Right hindlimb (tissue), 1 donor: ENCODE data around the gene PTPN23.

ENCODE experiments used
- DNase-seq: peaks from one replicate; pipeline ENCODE4 v3.0.0-alpha.2; 2018

Gene PTPN23

DNA sequence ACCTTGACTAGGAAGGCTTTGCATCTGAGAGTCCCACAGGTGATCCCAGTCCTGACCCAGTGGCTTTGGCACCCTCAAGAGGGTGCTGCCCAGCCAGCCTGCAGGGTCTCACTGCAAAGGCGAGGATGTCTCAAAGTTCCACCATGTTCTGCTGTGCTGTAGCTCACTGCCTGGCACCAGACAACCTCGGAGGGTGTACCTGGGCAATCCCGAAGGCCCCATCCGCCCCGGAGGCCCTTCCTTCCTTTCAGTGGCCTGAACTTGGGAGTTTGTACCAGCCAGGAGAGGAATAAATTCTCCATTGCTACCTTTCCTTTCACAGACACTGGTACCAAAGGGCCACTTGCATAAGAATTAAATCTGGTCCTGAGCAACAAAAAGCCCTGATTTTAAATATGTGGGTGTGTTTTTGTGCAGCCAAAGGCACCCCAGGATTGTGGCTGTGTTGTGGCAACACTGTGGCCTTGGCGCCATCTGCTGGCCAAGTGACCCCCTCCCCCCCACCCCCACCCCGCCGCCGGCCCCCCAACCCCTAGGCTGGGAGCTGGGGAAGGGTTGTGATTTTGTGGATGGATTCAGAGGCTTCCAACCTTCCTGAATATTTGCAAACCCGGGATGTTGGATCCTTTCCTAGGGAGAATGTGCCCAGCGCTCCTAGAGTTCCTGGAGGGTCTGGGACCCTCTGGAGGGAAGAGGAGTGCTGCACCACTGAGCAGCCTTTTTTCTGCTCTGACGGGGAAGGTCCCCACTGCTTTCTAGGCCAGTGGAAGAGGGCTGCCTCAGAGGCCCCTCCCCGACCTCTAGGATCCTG is 9.7 kb upstream of the PTPN23 start:
- DNase-seq = no peak

DNA sequence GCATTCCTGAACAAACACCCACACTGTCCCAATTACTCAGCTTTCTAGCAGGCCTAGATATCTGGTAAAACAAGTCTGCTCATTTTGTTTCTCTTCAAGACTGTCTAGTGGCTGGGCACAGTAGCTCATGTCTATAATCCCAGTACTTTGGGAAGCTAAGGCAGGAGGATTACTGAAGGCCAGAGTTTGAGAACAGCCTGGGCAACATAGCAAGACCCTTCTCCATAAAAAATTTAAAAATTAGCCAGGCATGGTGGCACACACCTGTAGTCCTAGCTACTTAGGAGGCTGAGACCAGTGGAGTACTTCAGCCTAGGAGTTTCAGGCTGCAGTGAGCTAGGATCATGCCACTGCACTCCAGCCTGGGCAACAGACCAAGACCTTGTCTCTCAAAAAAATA is 6.2 kb upstream of the PTPN23 start:
- DNase-seq = no peak

GRCh38 chr3:47376393-47376792 is 4.4 kb upstream of the PTPN23 start:
- no peak for DNase-seq

DNA sequence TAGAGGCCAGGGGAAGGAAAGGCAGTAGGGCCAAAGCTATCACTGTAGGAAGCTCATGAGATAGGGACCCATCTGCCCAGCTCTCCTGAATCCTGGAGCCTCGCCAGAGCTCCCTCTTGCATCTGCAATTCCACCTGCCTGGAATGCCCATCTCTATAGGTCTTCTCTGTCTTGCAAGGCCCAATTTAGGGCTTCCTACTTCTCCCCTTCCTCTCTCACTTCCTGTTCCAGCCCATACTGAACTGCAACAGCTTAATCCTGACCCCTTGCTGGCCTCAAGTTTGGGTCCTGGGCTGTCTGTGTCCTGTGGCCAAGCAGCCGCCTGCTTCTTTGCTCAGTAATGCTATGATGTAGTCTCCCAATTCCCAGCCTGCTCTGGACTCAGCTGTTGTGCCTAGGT is 3.6 kb upstream of the PTPN23 start:
- DNase-seq = peak; percentile 31

GRCh38 chr3:47378869-47379268 is 2.0 kb upstream of the PTPN23 start:
- DNase-seq = no peak

DNA sequence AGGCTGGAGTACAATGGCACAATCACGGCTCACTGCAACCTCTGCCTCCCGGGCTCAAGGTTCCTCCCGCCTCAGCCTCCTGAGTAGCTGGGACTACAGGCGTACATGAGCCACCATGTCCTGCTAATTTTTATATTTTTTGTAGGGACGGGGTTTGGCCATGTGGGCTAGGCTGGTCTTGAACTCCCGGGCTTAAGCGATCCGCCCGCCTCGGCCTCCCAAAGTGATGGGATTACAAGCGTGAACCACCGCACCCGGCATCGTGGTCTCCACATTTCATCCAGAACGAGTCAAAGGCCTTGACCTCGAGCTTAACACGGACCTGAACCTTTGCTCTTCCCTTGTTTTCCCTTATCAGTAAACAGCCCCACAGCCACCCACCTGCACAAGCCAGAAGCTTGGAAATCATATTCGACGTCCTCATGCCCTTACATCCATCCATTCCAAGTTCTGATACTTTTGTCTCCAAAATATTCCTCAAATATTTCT is 1.4 kb upstream of the PTPN23 start:
- DNase-seq = no peak

DNA sequence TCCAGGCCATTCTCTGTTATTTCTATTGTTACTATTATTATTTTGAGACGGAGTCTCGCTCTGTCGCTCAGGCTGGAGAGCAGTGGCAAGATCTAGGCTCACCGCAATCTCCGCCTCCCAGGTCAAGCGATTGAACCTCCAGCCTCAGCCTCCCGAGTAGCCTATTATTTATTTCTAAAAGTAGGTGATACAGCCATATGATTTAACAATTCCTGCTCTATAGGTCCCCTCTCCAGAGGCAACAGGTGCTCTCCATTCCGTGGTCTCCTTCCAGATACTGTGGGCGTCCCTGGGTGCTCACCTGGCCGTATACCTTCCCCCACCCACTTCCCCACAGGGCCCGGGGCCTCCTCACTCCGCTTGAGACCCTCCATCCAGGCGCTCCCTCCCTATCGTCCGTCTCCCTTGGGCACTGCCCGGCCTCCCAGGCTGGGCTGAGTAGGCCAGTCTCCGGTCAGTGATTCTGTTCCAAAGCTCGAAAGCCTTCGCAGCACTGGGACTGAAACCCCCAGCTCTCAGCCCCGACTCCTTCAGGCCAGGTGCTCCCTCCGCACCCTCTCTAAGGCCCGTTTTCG is 708 bp upstream of the PTPN23 start:
- DNase-seq = no peak

DNA sequence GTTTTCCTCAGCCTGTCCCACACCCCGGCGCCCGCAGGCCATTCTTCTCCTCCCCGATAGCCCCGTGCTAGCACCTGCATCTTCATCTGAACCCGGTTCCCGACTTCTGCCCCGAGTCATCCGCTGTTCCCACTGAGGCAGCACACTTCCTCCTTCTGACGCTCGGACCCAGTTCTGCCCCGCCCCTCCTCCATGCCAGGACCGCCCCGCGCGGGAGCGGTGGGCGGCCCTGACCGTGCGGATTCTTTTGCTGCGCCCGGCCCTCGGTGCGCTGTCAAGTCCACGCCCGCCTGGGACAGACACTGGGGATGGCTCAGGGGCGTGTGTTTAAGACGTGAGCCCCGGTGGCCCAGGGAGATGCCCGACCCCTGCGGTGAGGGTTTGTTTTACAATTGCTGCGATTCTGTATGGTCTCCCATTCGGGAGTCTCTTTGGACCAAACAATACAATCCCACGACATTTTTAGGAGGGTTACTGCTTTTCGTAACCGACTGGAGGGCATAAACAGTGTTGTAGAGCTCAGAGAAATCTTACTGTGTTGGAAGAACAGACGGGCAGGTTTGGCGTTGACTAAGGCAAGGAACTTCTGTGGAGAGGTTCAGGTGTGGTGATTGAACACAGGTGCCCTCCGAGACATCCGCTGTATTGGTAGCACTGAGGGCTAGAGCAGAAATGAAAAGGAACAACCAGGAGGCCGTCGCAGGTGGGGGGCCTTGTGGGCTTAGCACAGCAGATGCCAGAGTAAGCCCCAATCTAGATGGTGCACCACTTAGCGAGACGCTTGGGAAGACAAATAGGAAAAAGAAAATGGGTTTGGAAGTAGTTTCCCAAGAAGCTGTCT is 716 bp downstream of the PTPN23 start:
- peak; percentile 93 for DNase-seq

DNA sequence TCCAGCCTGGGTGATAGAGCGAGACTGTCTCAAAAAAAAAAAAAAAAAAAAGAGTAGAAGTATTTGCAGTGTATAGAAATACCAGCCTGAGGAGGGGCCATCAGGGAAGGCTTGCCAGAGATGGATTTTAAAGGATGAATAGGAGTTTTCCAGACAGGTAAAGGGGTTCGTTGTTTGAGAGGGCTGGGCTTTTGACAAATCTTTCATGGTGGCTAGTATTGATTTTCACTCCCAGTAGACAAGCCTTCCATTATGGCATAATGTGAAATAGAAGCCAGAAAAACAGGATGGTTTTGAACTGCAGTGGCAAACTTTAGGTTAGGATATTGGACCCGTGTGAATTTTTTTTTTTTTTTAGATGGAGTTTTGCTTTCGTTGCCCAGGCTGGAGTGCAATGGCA is 3.6 kb downstream of the PTPN23 start:
- DNase-seq = no peak

- DNase-seq = no peak
Measured at GRCh38 chr3:47385007-47385406, 4.2 kb downstream of the PTPN23 start.

DNA sequence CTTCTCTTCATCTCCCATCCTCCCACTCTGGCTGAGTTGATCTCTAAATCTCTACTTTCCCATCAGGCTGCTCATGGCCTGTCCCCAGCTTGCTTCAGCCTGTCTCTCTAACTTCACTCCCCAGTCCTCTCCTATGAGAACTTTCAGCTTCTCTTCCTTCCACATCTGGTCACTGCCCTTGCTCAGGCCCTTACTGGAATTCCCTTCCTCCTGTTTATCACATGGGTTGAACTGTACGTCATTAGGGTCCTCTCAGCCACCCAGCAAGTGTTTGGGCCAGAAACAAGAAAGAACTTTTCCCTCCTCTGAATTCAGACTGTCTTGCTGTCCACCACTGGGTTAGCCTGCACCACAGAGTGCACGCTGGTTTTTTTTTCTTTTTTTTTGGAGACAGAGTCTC is 5.0 kb downstream of the PTPN23 start:
- no peak for DNase-seq

DNA sequence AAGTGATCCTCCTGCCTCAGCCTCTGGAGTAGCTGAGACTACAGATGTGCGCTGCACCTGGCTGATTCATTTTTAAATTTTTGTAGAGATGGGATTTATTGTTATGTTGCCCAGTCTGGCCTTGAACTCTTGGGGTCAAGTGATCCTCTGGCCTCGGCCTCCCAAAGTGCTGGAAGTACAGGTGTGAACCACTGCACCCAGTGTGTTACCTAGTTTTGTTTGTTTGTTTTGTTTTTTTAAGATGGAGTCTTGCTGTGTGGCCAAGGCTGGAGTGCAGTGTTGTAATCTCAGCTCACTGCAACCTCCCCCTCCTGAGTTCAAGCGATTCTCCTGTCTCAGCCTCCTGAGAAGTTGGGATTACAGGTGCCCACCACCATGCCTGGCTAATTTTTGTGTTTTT is 12.1 kb downstream of the PTPN23 start:
- DNase-seq = no peak

DNA sequence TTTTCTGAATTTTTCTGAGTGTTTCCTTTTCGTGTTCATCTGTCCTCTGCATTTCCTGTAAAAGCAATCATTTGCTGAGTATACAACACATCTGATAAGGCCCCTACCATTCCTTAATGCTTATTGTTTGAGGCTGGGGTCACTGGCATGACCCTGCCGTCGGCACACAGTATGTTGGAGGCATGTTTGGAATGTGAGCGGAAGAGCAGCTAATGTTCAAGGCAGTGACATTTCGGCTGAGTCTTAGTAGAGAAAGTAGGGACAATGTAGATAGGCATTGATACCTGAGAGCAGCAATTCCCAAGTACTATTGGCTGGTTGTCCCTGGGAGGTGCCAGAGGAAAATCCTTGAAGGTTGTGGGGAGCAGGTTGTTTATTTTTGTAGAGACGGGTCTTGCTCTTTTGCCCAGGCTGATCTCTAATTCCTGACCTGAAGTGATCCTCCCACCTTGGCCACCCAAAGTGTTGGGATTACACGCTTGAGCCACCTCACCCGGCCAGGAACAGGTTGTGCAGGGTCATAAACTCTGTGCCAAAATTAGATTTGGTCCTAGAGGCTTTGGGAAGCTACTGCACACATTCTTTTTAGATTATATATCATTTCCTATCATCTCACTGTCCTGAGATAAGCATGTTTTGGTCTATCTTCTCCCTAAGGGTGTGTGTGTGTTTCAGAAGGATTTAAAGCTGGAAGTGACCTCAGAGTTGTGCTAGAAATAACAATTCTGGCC is 13.5 kb downstream of the PTPN23 start:
- no peak for DNase-seq

DNA sequence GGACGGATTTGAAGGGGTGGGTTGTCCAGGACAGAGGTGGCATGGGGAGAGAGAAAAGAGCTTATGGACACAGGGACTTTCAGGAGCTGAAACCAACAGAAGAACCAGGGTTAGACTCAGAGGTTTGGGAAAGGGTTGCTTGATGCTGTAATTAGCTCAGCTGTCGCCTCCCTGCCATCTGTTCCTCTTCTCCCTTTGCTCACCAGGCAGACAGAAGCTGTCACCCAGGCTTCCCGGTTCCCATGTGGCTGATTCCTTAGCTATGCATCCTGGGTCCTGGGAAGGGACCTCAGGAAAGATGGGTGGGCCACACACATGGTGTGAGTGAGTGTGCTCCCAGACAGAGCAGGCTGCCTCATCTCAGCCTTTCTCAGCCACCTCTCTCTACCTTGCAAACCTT is 14.1 kb downstream of the PTPN23 start:
- DNase-seq = no peak

DNA sequence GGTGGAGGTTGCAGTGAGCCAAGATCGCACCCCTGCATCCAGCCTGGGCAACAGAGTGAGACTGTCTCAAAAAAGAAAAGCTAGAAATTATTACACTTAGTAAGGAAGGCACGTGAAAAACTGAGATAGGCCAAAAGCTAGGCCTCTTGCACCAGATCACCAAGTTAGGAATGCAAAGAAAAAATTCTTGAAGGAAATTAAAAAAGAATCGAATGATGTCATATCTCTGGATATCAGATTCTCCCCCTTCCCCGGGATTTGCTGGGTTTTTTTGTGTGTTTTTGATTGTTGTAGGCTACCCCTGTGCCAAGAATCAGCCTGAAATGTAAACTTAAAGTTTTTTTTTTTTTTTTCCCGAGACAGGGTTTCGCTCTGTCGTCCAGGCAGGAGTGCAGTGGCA is 17.4 kb downstream of the PTPN23 start:
- no peak for DNase-seq

GRCh38 chr3:47399016-47399415 is 18.2 kb downstream of the PTPN23 start:
- no peak for DNase-seq

DNA sequence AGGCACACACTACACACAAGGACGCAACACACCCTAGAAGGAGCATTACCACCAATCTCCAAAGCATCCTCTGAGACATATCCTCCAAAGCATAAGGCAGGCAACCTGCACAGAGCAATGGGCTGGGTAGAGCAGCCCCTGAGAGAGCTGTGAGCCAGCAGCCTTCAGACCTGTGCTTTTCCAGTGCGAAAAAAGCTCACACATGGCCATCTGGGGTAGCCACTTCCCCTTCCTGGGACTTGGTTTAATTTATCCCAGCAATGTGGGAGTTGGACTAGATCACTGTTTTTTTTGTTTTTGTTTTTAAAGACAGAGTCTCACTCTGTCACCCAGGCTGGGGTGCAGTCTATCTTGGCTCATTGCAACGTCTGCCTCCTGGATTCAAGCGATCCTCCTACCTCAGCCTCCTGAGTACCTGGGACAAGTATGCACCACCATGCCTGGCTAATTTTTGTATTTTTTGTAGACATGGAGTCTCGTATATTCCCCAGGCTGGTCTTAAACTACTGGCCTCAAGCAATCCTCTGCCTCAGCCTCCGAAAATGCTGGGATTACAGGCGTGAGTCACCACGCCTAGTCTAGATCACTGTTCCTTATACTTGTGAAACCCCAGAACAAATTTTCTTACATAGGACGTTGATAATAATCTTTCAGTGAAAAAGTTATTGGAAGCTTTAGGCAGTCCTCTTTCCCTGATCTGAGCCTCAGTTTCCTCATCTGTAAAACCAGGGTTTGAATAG is 18.9 kb downstream of the PTPN23 start:
- no peak for DNase-seq

GRCh38 chr3:47404431-47404876 is 23.6 kb downstream of the PTPN23 start:
- peak; percentile 24 for DNase-seq

DNA sequence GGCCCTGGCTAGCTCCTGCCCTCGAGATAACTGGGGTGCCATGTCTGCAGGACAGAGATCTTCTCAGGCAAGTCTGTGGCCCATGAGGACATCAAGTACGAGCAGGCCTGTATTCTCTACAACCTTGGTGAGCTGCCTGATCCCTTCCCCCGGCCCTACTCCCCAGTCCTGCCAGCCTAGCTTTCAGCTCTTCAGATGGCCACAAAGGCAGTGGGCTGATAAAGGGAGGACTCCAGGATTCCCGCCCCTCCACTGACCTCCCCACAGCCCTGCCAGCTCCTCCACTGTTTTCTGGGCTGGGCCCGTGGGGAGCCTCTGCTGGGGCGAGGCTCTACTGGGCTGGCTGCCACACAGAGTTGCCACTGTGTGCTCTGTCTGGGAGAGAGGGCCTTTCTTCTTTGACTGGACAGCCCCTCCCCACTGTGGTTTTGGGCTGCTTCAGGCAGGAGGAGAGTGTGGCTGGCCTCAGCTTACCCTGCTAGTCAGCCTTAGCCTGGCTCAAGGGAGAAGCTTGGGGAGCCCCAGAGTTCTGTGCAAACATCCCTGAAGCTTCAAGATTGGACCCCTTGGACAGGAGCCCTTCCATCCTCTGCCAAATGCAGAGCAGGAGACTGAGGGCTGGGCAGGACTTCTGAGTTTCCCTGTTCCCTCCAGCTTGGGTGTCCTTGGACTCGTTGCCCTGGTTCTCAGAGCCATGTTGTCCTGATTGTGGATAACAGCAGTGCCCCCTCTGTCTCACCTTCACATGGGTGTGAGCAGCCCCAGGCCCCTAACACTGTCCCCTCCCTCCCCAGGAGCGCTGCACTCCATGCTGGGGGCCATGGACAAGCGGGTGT is 24.4 kb downstream of the PTPN23 start:
- DNase-seq = peak; percentile 66

DNA sequence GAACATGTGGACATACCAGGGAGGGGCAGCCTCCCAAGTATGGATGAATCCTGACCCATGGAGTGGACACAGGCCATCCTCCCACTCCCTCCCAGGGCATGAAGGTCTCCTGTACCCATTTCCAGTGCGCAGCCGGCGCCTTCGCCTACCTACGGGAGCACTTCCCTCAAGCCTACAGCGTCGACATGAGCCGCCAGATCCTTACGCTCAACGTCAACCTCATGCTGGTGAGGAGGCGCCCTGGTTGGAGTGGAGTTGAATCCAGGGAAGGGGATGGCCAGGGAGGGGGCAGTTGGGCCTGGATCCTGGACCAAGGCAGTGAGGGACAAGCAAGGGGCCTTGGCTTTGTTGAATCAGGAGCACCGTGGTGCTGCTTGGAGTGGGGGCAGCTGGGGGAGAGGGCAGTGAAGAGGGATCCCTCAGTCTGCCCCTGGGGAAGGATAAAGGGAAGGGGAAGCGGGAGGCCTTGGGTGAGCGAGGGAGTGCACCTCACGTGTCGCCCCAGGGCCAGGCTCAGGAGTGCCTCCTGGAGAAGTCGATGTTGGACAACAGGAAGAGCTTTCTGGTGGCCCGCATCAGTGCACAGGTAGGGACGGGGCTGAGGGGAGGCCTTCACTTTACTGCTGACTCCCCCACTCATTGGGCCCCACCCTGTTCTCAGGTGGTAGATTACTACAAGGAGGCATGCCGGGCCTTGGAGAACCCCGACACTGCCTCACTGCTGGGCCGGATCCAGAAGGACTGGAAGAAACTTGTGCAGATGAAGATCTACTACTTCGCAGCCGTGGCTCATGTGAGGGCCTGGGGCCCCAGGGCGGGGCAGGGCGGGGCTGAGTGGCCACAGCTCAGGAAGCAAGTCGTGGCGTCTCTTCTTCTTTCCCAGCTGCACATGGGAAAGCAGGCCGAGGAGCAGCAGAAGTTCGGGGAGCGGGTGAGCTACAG is 25.3 kb downstream of the PTPN23 start:
- no peak for DNase-seq
